Epithelial cell of esophagus (primary cell): Measurements from ENCODE around the gene DCUN1D2.
"Not testable (repeated sequence)": the region's sequence is repeated elsewhere in the genome, so short reads cannot be mapped to it uniquely, and the experiment has no call there.

Source experiments
- DNase-seq: peaks from one replicate; pipeline ENCODE4 v3.0.0; 2010; ENCODE audit warnings: low read depth
- H3K4me3 ChIP-seq: 2 replicates; pipeline ENCODE4 v1.5.1; 2011; ENCODE audit warnings: mild to moderate bottlenecking, low read length, control low read depth
- CTCF ChIP-seq: IDR thresholded peaks from 2 replicates; pipeline ENCODE4 v1.5.1; 2011; ENCODE audit warnings: low read depth, mild to moderate bottlenecking, low read length, control low read depth, inconsistent platforms; ENCODE audit not compliant: insufficient read depth; ENCODE audit errors: missing control alignments

DCUN1D2 gene

DNA sequence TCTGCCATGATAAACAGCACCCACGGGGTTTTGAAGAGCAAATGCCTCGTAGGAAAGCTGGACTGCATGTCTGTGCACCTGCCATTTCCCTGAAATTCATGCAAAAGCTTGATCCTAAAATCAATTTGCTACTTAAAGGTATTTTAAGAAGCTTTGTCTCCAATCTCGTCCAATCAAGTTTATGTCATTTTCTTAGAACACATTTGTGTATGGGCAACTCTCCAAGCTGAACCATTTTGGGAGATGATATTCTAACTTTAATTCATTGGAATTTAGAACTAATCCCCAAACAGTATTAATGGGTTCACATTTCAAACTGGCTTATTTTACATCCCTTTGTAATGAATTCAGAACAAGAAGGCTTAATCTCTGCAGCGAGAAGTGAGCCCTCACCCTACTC is 38.0 kb downstream of the DCUN1D2 start:
- no peak overlapping the region for H3K4me3 ChIP-seq
- no peak for TF ChIP-seq CTCF
- no peak for DNase-seq

DNA sequence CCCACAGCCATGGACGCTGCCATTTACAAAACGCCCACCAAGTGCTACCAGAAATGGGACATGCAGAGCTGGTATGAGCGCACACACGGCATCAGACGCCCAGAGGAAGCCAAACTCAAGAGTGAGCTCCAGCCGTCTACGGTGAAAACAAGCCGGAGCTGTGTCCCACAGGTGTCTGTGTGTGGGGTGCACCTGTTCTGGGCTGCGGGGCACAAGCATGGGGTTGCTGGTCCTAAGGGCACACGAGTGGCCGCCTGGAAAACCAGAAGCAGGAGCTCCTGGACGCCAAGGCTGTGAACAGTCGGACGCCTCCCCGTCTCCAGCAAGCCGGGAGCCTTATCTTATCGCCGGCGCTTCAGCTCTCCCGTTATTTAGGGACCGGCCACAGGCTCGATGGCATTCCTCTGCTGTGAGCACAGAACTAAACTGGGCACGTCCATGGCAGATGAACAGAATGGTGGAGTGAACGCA is 38.5 kb downstream of the DCUN1D2 start:
- no peak overlapping the region for H3K4me3 ChIP-seq

DNA sequence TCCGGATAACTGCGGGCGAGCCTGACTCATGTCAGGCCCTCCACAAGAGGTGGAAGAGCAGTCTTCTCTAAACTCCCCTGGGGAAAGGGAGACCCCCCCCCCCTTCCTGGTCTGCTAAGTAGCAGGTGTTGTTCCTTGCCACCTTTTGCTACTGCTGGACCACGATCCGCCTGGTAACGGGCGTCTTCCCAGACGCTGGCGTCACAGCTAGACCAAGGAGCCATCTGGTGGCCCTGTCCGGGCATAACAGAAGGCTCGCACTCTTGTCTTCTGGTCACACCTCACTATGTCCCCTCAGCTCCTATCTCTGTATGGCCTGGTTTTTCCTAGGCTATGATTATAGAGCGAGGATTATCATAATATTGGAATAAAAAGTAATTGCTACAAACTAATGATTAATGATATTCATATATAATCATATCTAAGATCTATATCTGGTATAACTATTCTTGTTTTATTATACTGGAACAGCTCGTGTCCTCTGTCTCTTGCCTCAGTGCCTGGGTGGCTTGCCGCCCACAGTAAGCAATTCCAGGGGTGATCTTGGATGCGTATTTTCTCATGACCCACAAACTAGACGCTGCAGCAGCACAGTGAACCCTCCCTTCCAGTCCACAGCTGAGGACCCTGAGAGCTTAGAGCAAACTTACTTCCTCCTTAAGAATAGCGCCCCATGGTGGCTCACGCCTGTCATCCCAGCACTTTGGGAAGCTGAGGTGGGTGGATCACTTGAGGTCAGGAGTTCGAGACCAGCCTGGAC is 39.5 kb downstream of the DCUN1D2 start:
- not testable (repeated sequence) for DNase-seq, H3K4me3 ChIP-seq
- TF ChIP-seq CTCF: peak; percentile 26

More for the DNA sequence above, 38.5 kb downstream of the DCUN1D2 start:
- TF ChIP-seq CTCF: no peak
- no peak for DNase-seq

DNA sequence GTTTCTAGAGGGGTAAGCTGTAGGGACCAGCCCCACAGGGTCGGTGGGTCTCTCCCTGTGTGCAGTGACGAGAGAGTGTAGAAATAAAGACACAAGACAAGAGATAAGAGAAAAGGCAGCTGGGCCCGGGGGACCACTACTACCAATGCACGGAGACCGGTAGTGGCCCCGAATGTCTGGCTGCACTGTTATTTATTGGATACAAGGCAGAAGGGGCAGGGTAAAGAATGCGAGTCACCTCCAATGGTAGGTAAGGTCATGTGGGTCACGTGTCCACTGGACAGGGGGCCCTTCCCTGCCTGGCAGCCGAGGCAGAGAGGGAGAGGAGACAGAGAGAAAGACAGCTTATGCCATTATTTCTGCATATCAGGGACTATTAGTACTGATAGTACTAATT is 40.2 kb downstream of the DCUN1D2 start:
- not testable (repeated sequence) for DNase-seq, H3K4me3 ChIP-seq

DNA sequence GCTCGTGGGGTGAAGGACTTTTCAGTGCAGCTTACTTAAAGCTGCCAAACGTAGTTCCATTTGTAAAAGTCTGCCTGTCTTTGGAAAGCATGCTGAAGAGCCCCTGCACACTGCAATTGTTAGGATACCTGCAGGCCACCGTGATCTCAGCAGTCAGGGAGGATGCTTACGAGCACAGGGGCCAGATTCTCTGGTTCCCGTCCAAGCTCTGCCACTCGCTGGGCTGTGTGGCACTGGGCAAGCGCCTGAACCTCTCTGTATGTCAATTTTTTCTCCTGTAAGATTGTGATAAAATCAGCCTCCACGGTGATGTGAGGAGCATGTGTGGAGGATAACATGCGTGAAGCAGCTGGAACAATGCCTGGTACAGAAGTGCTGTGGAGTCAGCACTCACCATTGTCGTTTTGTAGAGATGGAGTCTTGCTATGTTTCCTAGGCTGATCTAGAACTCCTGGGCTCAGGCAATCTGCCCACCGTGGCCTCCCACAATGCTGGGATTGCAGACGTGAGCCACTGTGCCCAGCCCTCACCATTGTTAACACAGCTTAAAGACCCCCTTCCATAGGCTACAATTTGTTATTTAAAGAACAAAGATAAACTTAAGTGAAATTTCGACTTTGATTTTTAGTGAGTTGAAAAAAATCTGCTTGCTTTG is 40.7 kb downstream of the DCUN1D2 start:
- TF ChIP-seq CTCF: no peak
- no peak for DNase-seq
- H3K4me3 ChIP-seq: peak overlapping the region; percentile 31

- peak; percentile 57 for DNase-seq
- H3K4me3 ChIP-seq: peak overlapping the region; percentile 31
- no peak for TF ChIP-seq CTCF
Observed at GRCh38 chr13:113448885-113449692, 41.4 kb downstream of the DCUN1D2 start.

DNA sequence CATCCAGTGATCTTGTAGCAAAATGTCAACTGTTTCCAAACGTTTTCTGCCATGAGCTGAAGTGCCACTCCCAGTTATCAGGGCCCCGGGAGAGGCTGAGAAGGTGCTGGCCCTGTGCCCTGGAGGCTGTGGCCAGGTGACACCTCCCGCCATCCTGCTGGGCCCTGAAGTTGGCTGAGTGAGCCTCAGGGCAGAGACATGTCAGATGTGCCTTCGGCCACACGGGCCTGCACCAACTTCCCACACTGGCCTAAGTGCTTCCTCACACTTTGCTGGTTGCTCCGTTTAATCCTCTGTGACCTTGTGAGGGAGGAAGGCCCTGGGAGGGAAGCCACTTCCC is 42.0 kb downstream of the DCUN1D2 start:
- peak overlapping the region; percentile 25 for H3K4me3 ChIP-seq
- TF ChIP-seq CTCF: no peak
- DNase-seq: no peak
